Measurements from ENCODE around the gene TGFBR2. TPM values are rescaled to one million over a fixed set of nuclear protein-coding genes. Genes with fewer than 3 reads are reported as not detected.
A peak's percentile ranks its signal among the peaks of the same experiment; 100 is the strongest.

Gene TGFBR2
- total RNA-seq, 2 donors from 2014 or later, result 6.0 to 9.6 TPM

DNA sequence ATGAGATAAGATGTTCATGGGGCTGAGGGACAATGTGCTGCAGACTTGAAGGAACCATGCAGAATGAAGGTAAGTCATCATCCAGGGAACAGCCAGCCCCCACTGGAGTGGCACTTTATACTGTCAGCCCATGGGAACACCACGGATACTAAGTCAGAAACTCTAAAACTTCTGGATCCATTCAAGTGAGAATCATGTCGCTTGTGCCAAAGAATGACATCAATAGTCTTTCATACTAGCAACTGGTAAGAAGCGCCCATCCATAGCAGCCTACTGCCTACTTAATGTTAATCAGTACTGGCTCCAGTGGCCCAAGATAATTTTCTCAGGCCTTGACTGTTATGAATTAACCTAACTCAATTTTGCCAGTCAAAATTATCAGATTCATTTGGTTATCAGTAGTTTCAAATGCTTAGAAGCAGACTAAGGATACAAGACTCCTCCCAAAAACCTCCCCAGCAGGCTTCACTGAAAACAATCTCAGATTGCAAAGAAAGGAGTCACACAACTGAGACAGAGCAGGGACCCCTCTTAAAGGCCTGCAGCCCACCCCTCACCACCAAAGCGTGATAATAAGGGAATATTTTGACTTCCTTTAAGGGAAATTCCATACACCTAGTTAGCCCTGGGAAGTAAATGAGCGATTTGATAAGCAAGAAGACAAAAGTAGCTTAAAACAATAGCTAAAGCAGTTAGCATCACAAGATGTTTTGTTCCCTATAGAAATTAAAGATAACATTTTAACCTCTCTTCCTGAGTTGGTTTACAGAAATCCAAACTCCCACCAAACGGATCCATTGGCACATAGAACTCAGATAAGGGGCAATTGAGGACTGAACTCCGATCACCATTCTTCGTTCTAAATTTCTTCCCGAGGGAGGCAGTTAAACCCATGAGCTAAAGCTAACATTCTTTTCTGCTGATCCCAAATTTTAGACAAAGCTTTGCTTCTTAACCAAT lies 98.8 kb downstream of the TGFBR2 start:
- Mint-ChIP-seq H3K9me3 (peaks cover 41% of the 10 kb centered on the region), H3K4me1 (peaks cover 20% of the 10 kb centered on the region), H3K27me3 (ENCODE audit: insufficient read depth) (no peaks in the 10 kb centered on the region), H3K27ac (no peak overlapping the region), H3K36me3 (ENCODE audit: low read depth) (peaks cover 33% of the 10 kb centered on the region), H3K4me3 (no peak overlapping the region)
- H3K9ac ChIP-seq (ENCODE audit: extremely low read depth, low read length, poor library complexity, severe bottlenecking), result no peak overlapping the region
- peak overlapping the region; percentile 21 for H3K4me3 ChIP-seq (ENCODE audit: low read length)
- no peaks in the 10 kb centered on the region for H3K4me1 ChIP-seq (ENCODE audit: control insufficient read depth, insufficient read depth, low read length)
- no peak overlapping the region for H3K27ac ChIP-seq (ENCODE audit: low read depth, low read length)
- WGBS, 2 experiments (ENCODE audit: insufficient coverage in 1 of 2, insufficient read length in 1 of 2), result 84 to 91% methylated on average over 8 to 9 of the region's 9 CpGs
- peaks cover 51% of the 10 kb centered on the region for H3K9me3 ChIP-seq (ENCODE audit: control insufficient read depth, low read length)
- DNase-seq, result no peak
- TF ChIP-seq, protein P1, sequence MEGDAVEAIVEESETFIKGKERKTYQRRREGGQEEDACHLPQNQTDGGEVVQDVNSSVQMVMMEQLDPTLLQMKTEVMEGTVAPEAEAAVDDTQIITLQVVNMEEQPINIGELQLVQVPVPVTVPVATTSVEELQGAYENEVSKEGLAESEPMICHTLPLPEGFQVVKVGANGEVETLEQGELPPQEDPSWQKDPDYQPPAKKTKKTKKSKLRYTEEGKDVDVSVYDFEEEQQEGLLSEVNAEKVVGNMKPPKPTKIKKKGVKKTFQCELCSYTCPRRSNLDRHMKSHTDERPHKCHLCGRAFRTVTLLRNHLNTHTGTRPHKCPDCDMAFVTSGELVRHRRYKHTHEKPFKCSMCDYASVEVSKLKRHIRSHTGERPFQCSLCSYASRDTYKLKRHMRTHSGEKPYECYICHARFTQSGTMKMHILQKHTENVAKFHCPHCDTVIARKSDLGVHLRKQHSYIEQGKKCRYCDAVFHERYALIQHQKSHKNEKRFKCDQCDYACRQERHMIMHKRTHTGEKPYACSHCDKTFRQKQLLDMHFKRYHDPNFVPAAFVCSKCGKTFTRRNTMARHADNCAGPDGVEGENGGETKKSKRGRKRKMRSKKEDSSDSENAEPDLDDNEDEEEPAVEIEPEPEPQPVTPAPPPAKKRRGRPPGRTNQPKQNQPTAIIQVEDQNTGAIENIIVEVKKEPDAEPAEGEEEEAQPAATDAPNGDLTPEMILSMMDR (conservative IDR thresholded peaks at IDR 0.05), result no peak
- no peaks in the 10 kb centered on the region for H3K27me3 ChIP-seq (ENCODE audit: control insufficient read depth, insufficient read depth, low read length, poor library complexity, severe bottlenecking)
- no peaks in the 10 kb centered on the region for H3K36me3 ChIP-seq (ENCODE audit: control insufficient read depth, insufficient read depth, low read length)

DNA sequence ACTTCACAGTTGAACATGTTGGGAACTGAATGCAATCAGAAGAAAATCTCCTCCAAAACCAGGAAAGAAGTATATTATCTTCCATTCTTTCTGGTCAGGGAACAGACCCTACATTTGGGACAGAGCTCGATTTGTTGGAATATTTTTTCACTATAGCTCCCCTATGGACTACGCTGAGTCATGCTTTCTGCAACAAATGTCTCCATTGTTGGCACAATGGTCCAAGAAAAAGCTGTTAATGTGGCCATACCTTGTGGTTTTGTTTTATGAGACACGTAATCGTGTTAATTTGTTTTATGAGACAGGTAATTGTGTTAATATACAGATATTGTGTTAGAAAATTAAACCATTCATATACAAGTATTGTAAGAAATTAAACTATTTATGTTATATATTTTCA lies 101.4 kb downstream of the TGFBR2 start:
- Histone ChIP-seq H3K27ac (ENCODE audit: low read depth, low read length) (no peak overlapping the region), H3K4me1 (ENCODE audit: control insufficient read depth, insufficient read depth, low read length) (no peaks in the 10 kb centered on the region), H3K9ac (ENCODE audit: extremely low read depth, low read length, poor library complexity, severe bottlenecking) (no peak overlapping the region), H3K36me3 (ENCODE audit: control insufficient read depth, insufficient read depth, low read length) (no peaks in the 10 kb centered on the region), H3K4me3 (ENCODE audit: low read length) (no peak overlapping the region), H3K27me3 (ENCODE audit: control insufficient read depth, insufficient read depth, low read length, poor library complexity, severe bottlenecking) (no peaks in the 10 kb centered on the region), H3K9me3 (ENCODE audit: control insufficient read depth, low read length) (peaks cover 38% of the 10 kb centered on the region)
- DNase-seq, result no peak
- Mint-ChIP-seq H3K27ac (no peak overlapping the region), H3K9me3 (peaks cover 33% of the 10 kb centered on the region), H3K4me3 (no peak overlapping the region), H3K4me1 (peaks cover 20% of the 10 kb centered on the region), H3K36me3 (ENCODE audit: low read depth) (peaks cover 20% of the 10 kb centered on the region), H3K27me3 (ENCODE audit: insufficient read depth) (no peaks in the 10 kb centered on the region)
- 94 to 95% methylated on average over 2 to 4 of the region's 4 CpGs for WGBS, 2 experiments (ENCODE audit: insufficient coverage in 1 of 2, insufficient read length in 1 of 2)
- TF ChIP-seq, protein P1 (conservative IDR thresholded peaks at IDR 0.05), result no peak

DNA sequence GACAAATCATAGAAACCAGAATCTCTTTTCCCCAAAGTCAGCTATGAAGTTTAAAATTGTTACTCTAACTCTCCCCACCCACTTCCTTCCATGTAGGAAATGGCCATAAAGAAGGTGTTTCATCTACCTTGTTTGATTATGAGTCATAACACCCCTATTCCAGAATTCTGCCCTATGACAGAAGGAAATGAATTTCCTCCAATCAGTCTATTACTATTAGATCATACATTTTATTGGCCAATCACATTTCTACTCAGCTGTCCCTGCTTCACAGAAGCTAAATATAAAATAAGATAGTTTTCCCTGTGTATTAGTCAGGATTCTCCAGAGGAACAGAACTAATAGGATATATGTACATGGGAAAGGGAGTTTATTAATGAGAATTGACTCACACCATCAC lies 102.1 kb downstream of the TGFBR2 start:
- peaks cover 14% of the 10 kb centered on the region for H3K36me3 Mint-ChIP-seq (ENCODE audit: low read depth)
- TF ChIP-seq, protein P1 (conservative IDR thresholded peaks at IDR 0.05), result no peak
- Histone ChIP-seq H3K9me3 (ENCODE audit: control insufficient read depth, low read length) (peaks cover 32% of the 10 kb centered on the region), H3K4me1 (ENCODE audit: control insufficient read depth, insufficient read depth, low read length) (no peaks in the 10 kb centered on the region), H3K36me3 (ENCODE audit: control insufficient read depth, insufficient read depth, low read length) (no peaks in the 10 kb centered on the region), H3K27me3 (ENCODE audit: control insufficient read depth, insufficient read depth, low read length, poor library complexity, severe bottlenecking) (no peaks in the 10 kb centered on the region), H3K27ac (ENCODE audit: low read depth, low read length) (no peak overlapping the region), H3K9ac (ENCODE audit: extremely low read depth, low read length, poor library complexity, severe bottlenecking) (no peak overlapping the region), H3K4me3 (ENCODE audit: low read length) (no peak overlapping the region)
- peaks cover 20% of the 10 kb centered on the region for H3K4me1 Mint-ChIP-seq
- peaks cover 26% of the 10 kb centered on the region for H3K9me3 Mint-ChIP-seq
- no peak overlapping the region for H3K4me3 Mint-ChIP-seq
- DNase-seq, result no peak
- no peaks in the 10 kb centered on the region for H3K27me3 Mint-ChIP-seq (ENCODE audit: insufficient read depth)
- H3K27ac Mint-ChIP-seq, result no peak overlapping the region

Data from endodermal cell (in vitro differentiated cells).